Measurements from ENCODE around the gene EIF3F. TPM values are rescaled to one million over a fixed set of nuclear protein-coding genes. Genes with fewer than 3 reads are reported as not detected.

EIF3F gene
- total and polyA plus RNA-seq, 2 donors (not counting 1 experiment from before 2014, with no cell fraction given) = 330 to 584 TPM

- H3K4me1 Mint-ChIP-seq = no peaks in the 10 kb centered on the region
- Histone ChIP-seq H3K9ac (ENCODE audit: low read length) (no peak overlapping the region), H3K36me3 (replicated peaks in 1 of 2; ENCODE audit: control extremely low read depth in 1 of 2, control insufficient read depth in 1 of 2, extremely low read depth in 1 of 2, insufficient read depth in 2 of 2, low read length in 1 of 2) (no peaks in the 10 kb centered on the region), H3K27ac (ENCODE audit: low read length in 2 of 2) (no peak overlapping the region), H3K4me1 (ENCODE audit: control insufficient read depth in 2 of 2, insufficient read depth in 2 of 2, low read length in 2 of 2) (no peaks in the 10 kb centered on the region), H2AFZ (ENCODE audit: insufficient read depth, low read depth, low read length, poor library complexity, severe bottlenecking) (no peak overlapping the region), H3K79me2 (ENCODE audit: control insufficient read depth, insufficient read depth, low read length) (no peaks in the 10 kb centered on the region), H3K4me3 (ENCODE audit: control extremely low read depth in 1 of 5, extremely low read depth in 1 of 5, insufficient read depth in 1 of 5, low read depth in 2 of 5, low read length in 4 of 5) (no peak overlapping the region), H3K4me2 (replicated peaks; ENCODE audit: low read depth, low read length, poor library complexity, severe bottlenecking) (no peak overlapping the region), H4K20me1 (ENCODE audit: control insufficient read depth, insufficient read depth, low read length, poor library complexity, severe bottlenecking) (no peaks in the 10 kb centered on the region), H3K9me3 (ENCODE audit: control extremely low read depth in 1 of 3, control insufficient read depth in 2 of 3, insufficient read depth in 1 of 3, low read length in 2 of 3) (no peaks in the 10 kb centered on the region), H3K27me3 (replicated peaks in 1 of 4; ENCODE audit: control extremely low read depth in 1 of 4, control insufficient read depth in 3 of 4, insufficient read depth in 4 of 4, low read length in 3 of 4) (peaks cover 0 to 17% (median 6%) of the 10 kb centered on the region in 4 experiments)
- ChIA-PET POLR2A (no interaction called here), CTCF (interaction anchor here (1.0 to 7.6 kb wide), 2 partner anchors 22 to 87 kb away, joined by 4 to 121 read pairs; no protein-coding TSS in a partner anchor)
- H3K9me3 Mint-ChIP-seq (ENCODE audit: insufficient read depth) = no peaks in the 10 kb centered on the region
- whole genome bisulfite sequencing (ENCODE audit: insufficient coverage) = 67% methylated on average over 1 of the region's 2 CpGs
- H3K4me3 Mint-ChIP-seq = no peak overlapping the region
- TF ChIP-seq CTCF (IDR thresholded peaks at IDR 0.05) (no peak), EZH2 (IDR thresholded peaks at IDR 0.05; ENCODE audit: borderline replicate concordance, insufficient read depth, low read depth, low read length, poor library complexity, severe bottlenecking) (no peak)
- intact Hi-C loops (cut with micrococcal nuclease) = no loop called here
- no peak overlapping the region for H3K27ac Mint-ChIP-seq
- H3K27me3 Mint-ChIP-seq = peaks cover 31% of the 10 kb centered on the region
- no peak for ATAC-seq (ENCODE audit: low read depth)
- DNase-seq = no peak
Measured at GRCh38 chr11:8011371-8011770, 24.2 kb downstream of the EIF3F start.

- ChIA-PET POLR2A (no interaction called here), CTCF (no interaction called here)
- H3K36me3 ChIP-seq (replicated peaks in 1 of 2; ENCODE audit: control extremely low read depth in 1 of 2, control insufficient read depth in 1 of 2, extremely low read depth in 1 of 2, insufficient read depth in 2 of 2, low read length in 1 of 2) = no peaks in the 10 kb centered on the region
- no peaks in the 10 kb centered on the region for H3K79me2 ChIP-seq (ENCODE audit: control insufficient read depth, insufficient read depth, low read length)
- Mint-ChIP-seq H3K4me1 (no peaks in the 10 kb centered on the region), H3K27ac (no peak overlapping the region), H3K4me3 (no peak overlapping the region), H3K27me3 (peaks cover 37% of the 10 kb centered on the region), H3K9me3 (ENCODE audit: insufficient read depth) (no peaks in the 10 kb centered on the region)
- WGBS (ENCODE audit: insufficient coverage) = no CpG with 5 or more reads among the region's 4 CpGs
- ATAC-seq (ENCODE audit: low read depth) (no peak), DNase-seq (no peak)
- no peak overlapping the region for H3K4me3 ChIP-seq (ENCODE audit: control extremely low read depth in 1 of 5, extremely low read depth in 1 of 5, insufficient read depth in 1 of 5, low read depth in 2 of 5, low read length in 4 of 5)
- intact Hi-C loops (cut with micrococcal nuclease) = no loop called here
- no peak overlapping the region for H3K9ac ChIP-seq (ENCODE audit: low read length)
- H3K27ac ChIP-seq (ENCODE audit: low read length in 2 of 2) = no peak overlapping the region
- TF ChIP-seq EZH2 (IDR thresholded peaks at IDR 0.05; ENCODE audit: borderline replicate concordance, insufficient read depth, low read depth, low read length, poor library complexity, severe bottlenecking) (no peak), CTCF (IDR thresholded peaks at IDR 0.05) (no peak)
- H4K20me1 ChIP-seq (ENCODE audit: control insufficient read depth, insufficient read depth, low read length, poor library complexity, severe bottlenecking) = no peaks in the 10 kb centered on the region
- no peak overlapping the region for H3K4me2 ChIP-seq (replicated peaks; ENCODE audit: low read depth, low read length, poor library complexity, severe bottlenecking)
- peaks cover 0 to 23% (median 10%) of the 10 kb centered on the region in 4 experiments for H3K27me3 ChIP-seq (replicated peaks in 1 of 4; ENCODE audit: control extremely low read depth in 1 of 4, control insufficient read depth in 3 of 4, insufficient read depth in 4 of 4, low read length in 3 of 4)
- H3K4me1 ChIP-seq (ENCODE audit: control insufficient read depth in 2 of 2, insufficient read depth in 2 of 2, low read length in 2 of 2) = no peaks in the 10 kb centered on the region
- no peaks in the 10 kb centered on the region for H3K9me3 ChIP-seq (ENCODE audit: control extremely low read depth in 1 of 3, control insufficient read depth in 2 of 3, insufficient read depth in 1 of 3, low read length in 2 of 3)
- H2AFZ ChIP-seq (ENCODE audit: insufficient read depth, low read depth, low read length, poor library complexity, severe bottlenecking) = no peak overlapping the region
Measured at GRCh38 chr11:8011981-8012444, 24.9 kb downstream of the EIF3F start.

Measured in B cell (primary cell).